HG02884 (cell line): ENCODE data around the gene PPAT.
A peak's percentile ranks its signal among the peaks of the same experiment; 100 is the strongest.

Experiments used
- ATAC-seq: cut with Tn5 transposase; IDR thresholded peaks from one replicate; pipeline ENCODE4 v1.9.1; 2021; ENCODE audit warnings: mild to moderate bottlenecking, moderate library complexity; ENCODE audit not compliant: unreplicated experiment

PPAT gene

GRCh38 chr4:56434599-56435139, 746 bp downstream of the PPAT start:
- peak; percentile 15 for ATAC-seq

DNA sequence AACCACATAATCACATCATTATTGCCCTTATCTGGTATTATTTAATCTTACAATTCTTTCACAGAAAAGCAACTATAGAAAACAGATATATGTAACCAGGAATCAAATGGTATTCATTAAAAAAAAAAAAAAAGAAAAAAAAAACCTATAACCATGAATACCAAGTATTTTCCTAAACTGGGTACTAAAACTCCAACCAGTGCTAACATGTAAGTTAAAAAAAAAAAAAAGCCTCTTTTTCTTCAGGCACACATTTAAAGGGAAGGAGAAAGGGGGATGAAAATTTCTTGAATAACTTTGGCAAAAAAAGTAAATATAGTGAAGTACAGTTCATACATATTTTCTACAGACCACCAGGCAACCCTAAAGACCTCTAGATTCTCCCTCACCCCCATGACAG, 2.1 kb downstream of the PPAT start:
- ATAC-seq: no peak

DNA sequence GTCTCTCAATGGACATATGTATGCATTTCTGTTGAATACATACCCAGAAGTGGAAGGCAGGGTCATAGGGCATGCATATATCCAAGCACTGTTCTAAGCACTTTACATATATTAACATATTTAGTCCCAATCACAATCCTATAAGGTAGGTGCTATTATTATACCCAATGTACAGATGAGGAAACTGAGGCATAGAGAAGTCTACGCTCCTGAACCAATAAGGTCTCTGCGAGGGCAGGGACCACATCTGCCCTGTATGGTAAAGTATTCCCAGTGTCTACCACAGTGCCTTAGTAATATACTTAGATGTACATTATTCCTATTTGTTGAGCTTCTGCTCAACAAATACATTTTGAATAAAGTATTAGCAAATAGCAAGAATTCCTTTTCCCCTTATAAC, 5.2 kb downstream of the PPAT start:
- no peak for ATAC-seq

- ATAC-seq: no peak
Observed at GRCh38 chr4:56427179-56427578, 8.2 kb downstream of the PPAT start.

DNA sequence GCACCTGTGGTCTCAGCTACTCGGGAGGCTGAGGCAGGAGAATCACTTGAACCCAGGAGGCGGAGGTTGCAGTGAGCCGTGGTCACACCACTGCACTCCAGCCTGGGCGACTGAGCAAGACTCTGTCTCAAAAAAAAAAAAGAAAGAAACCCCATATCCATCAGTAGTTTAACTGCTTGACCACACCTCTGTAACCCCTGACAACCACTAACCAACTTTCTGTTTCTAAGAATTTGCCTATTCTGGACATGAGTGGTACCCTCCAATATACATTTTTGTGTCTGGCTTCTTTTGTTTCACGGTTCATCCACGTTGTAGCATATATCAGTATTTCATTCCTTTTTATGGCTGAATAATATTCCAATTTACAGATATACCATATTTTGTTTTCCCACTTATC, 9.1 kb downstream of the PPAT start:
- peak; percentile 70 for ATAC-seq

DNA sequence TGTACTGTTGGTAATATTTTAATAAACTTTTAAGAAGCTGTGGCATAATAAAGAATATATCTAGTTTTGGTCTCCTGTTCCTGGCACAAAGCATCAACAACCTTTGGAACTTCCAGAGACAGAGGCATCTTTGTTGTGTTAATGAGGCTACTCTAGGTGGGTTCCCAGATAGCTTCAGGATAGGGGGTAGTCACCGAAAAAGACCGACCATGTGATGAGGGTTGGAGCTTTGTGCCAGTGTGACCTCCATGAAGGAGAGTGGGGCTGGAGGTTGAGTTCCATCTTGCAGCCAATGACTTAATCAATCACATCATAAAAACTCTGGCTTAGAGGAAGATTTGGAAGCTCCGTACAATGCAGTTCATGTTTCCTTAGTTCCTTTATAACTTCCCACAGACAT, 9.9 kb downstream of the PPAT start:
- no peak for ATAC-seq

DNA sequence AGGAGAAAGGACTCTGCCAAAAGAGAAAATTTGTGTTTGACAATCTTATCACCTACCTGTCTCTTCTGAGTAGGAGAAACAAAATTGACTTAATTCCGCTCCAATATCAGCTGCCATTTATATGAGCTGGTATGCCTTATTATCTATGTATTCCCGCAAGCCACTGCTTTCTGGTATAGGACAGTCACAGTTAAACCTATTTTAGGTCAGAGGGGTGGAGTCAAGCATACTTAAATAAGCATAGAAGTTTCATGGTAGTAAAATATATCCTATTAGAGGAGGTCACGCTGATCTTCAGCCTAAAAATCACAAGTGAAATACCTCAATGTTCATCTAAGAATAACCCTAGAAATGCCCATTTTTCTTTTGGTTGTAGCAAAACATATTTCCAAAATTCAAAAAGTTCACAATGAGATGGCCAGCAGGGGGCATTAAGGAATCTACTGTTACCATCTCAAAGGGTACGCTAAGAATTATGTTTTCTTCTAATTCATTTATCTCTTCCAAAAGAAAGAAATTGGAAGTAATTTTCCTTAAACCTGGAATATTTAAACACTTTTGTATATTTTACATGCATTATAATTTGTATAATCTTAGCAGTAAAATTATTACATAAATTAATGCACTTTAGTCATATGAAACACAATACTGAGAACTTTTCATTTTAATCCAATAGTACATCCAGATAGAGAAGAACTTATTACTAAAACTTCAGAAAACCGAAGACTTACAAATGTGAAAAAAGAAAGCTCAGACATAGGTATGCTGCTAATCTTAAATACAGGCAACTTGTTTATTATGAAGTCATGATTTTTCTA, 10.5 kb downstream of the PPAT start:
- ATAC-seq: no peak

DNA sequence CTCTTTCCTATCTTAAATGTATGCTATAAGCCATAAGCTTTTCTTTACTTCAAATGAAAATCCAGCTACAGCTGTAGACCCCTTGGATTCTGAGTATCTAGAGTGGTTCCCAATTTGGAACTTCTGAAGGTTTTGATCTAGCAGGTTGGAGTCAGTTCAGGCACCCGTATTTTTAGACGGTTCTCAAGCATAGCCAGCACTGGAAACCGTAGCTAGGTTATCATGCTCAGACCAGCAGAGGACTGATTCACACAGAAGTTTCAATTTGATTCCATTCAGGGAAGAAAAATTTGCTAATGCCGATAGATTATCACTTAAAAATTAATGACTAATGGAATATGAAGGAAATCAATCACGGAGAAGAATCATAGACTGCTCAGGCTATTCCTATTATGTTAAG, 11.2 kb downstream of the PPAT start:
- no peak for ATAC-seq

DNA sequence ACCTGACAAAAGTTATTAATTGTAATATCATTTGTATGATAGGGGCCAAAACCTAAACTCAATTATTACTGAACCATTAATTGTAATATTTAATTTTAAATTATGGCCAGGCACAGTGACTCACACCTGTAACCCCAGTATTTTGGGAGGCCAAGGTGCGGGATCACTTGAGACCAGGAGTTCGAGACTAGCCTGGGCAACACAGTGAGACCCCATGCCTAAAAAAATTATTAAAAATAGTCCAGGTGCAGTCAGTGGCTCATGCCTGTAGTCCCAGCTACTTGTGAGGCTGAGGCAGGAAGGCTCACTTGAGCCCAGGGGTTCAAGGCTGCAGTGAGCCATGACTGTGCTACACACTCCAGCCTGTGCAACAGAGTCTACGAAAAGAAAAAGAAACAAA, 18.0 kb downstream of the PPAT start:
- no peak for ATAC-seq

DNA sequence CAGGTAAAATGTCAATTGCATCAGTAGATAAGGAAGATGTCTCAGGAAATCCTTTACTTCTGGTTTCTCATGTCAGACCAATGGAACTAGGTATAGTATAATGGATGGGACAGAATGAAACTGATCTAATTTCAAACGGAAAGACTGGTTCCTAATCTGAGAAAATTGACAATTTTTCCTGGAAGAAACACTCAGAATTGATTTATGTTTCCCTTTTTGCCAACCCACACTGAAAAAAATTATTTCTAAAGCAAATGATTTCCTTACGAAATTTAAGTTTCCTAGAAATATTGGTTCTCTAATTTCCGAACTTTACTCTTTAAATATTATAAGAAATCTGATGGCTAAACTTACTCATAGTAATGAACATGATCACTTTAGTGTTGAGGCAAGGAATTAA, 19.1 kb downstream of the PPAT start:
- ATAC-seq: no peak

GRCh38 chr4:56414135-56414670, 21.2 kb downstream of the PPAT start:
- ATAC-seq: no peak

GRCh38 chr4:56410247-56411062, 25.0 kb downstream of the PPAT start:
- ATAC-seq: no peak

DNA sequence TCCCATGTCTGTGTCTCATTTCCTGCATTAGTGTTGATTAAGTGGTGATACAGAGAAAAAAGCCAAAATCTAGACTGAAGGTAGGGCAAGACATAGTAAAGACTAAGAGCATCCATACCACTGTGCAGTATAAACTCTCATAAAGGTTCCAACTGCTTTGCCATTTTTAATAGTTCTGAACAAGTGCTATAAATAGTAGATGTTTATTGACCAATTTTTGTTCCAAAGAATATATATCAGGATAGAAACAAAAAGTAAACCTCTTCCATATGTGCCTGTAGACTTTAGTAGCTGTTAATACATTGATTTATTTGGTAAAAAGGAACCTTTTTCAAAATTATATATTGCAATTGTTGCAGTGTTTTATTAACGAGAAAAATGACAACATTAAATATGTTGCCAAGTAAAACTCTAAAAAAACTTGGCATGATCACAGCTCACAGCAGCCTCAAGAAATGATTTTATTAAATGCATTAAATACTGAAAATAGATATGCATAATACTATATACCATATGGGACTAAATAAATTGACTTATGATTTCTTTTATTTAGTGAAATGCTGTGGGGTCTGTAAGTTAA, 25.8 kb downstream of the PPAT start:
- no peak for ATAC-seq

DNA sequence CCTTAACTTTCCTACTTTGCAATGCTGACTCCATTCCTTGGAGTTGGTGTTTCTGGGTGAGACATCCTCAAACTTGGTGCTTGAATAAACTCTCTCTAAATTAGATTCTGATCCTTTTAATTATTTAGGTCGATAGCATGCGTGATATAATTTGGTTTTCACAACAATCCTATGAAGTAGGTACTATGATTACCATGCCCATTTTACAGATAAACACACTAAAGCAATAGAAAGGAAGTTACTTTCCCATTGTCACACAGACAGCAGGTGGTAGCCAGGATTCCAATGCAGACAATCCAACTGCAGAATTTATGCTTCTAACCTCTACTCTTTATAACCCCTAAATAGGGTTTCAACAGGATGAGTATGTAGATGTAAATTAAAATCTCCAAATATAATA, 26.4 kb downstream of the PPAT start:
- no peak for ATAC-seq

DNA sequence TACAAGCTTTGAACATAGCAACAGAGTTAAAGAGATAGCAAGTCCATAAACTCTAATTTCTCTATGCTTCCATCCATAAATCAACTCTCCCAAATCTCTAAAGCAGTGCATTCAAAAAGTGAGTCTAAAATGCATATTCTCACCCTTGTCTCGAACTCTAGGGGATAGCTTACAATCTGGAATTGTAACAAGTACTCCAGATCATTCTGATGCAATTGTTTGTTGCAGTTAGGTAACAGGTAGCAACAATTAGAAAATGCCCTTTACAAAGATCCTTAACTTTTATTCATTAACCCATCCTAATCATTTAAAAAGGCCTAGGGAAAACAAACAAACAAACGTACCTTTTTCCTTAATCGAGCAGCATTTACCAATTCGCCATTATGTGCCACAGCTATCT, 29.3 kb downstream of the PPAT start:
- ATAC-seq: no peak

GRCh38 chr4:56405016-56405415, 30.4 kb downstream of the PPAT start:
- ATAC-seq: no peak

- ATAC-seq: no peak
Observed at GRCh38 chr4:56400560-56400959, 34.9 kb downstream of the PPAT start.

- ATAC-seq: no peak
Observed at GRCh38 chr4:56391270-56391669, 44.1 kb downstream of the PPAT start.

DNA sequence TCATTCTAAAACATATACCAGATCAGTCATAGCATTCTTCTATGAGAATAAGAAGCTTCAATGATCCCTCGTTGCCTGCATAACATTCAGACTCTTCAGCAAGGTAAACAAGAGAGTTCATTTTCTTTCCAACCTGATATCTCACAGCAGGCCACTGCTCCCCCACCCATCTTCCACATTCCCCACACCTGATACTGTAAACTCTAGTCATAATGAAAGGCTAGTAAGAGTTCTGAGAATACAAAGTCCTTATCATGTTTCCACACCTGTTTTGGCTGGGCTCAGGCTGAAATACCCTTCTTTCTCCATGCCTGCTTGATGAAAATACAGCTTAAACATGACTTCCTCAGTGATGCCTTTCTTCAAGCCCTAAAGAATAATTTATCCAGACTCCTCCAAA, 45.9 kb downstream of the PPAT start:
- ATAC-seq: no peak

GRCh38 chr4:56388306-56388705, 47.1 kb downstream of the PPAT start:
- no peak for ATAC-seq
